K562 treated with DMSO at 1 percent for 24 hours (cell line): ENCODE data around the gene BIRC5. TPM values are rescaled to one million over a fixed set of nuclear protein-coding genes. Genes with fewer than 3 reads are reported as not detected.

ENCODE experiments used
- total RNA-seq: library from RNA; unstranded; fragments of 300-600 nt; gene quantifications from 2 replicates; pipeline ENCODE4 v1.2.3, GENCODE V29; 2022; ENCODE audit warnings: low read depth; ENCODE audit not compliant: insufficient read depth

BIRC5 gene
- 75.9 and 80.9 TPM in 2 replicates for total RNA-seq

GRCh38 chr17:78214016-78214705, at the start of gene BIRC5:
TSS of gene BIRC5 (plus strand) at chr17:78214253. CDS start at chr17:78214317, 64 bp downstream.

GRCh38 chr17:78168242-78168902, 45.7 kb upstream of the BIRC5 start, which contains the start of gene SYNGR2:
TSS of gene SYNGR2 (plus strand) at chr17:78168581. CDS start at chr17:78168617, 36 bp downstream.

GRCh38 chr17:78186692-78187595, 27.1 kb upstream of the BIRC5 start, which contains the start of the genes AFMID and TK1:
TSS of gene AFMID (plus strand) at chr17:78187362. CDS start at chr17:78187371, 9 bp downstream.
TSS of gene TK1 (minus strand) at chr17:78187052. CDS start at chr17:78186994, 58 bp downstream.

GRCh38 chr17:78230996-78231935, 17.2 kb downstream of the BIRC5 start, which contains the start of gene TMEM235:
TSS of gene TMEM235 (plus strand) at chr17:78231631. CDS start at chr17:78232024, 393 bp downstream.

Other genes with a start within 250 kb of the BIRC5 start
- gene TMC6, start 85.5 kb upstream of the BIRC5 start, total RNA-seq: 154 and 173 TPM in 2 replicates
- 4.5 and 14.1 TPM in 2 replicates for gene TMC8, start 83.5 kb upstream of the BIRC5 start, total RNA-seq
- 1.7 TPM in 1 of 2 replicates, not detected in the other for gene C17orf99, start 67.9 kb upstream of the BIRC5 start, total RNA-seq
- gene SYNGR2, start 45.7 kb upstream of the BIRC5 start, total RNA-seq: 173 and 192 TPM in 2 replicates
- 431 and 472 TPM in 2 replicates for gene TK1, start 27.2 kb upstream of the BIRC5 start, total RNA-seq
- gene AFMID, start 26.9 kb upstream of the BIRC5 start, total RNA-seq: 38.0 and 49.6 TPM in 2 replicates
- not detected in 2 replicates for gene TMEM235, start 17.4 kb downstream of the BIRC5 start, total RNA-seq
- 23.0 and 24.9 TPM in 2 replicates for gene SOCS3, start 145.8 kb downstream of the BIRC5 start, total RNA-seq
- gene PGS1, start 164.4 kb downstream of the BIRC5 start, total RNA-seq: 39.8 and 41.5 TPM in 2 replicates